Measurements from ENCODE around the gene KIF23. TPM values are rescaled to one million over a fixed set of nuclear protein-coding genes. Genes with fewer than 3 reads are reported as not detected.

Gene KIF23
- polyA plus RNA-seq, 1 donor (not counting 4 experiments of a cell fraction or from before 2014, with no cell fraction given) = 28.8 TPM

GRCh38 chr15:69398491-69398891, 15.7 kb upstream of the KIF23 start:
- TF ChIP-seq EZH2 (IDR thresholded peaks at IDR 0.05; ENCODE audit: low read length) = no peak
- TF ChIP-seq, protein P1, sequence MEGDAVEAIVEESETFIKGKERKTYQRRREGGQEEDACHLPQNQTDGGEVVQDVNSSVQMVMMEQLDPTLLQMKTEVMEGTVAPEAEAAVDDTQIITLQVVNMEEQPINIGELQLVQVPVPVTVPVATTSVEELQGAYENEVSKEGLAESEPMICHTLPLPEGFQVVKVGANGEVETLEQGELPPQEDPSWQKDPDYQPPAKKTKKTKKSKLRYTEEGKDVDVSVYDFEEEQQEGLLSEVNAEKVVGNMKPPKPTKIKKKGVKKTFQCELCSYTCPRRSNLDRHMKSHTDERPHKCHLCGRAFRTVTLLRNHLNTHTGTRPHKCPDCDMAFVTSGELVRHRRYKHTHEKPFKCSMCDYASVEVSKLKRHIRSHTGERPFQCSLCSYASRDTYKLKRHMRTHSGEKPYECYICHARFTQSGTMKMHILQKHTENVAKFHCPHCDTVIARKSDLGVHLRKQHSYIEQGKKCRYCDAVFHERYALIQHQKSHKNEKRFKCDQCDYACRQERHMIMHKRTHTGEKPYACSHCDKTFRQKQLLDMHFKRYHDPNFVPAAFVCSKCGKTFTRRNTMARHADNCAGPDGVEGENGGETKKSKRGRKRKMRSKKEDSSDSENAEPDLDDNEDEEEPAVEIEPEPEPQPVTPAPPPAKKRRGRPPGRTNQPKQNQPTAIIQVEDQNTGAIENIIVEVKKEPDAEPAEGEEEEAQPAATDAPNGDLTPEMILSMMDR (optimal IDR thresholded peaks at IDR 0.05 in 1 of 3, IDR thresholded peaks at IDR 0.05 in 1 of 3, conservative IDR thresholded peaks at IDR 0.05 in 1 of 3; ENCODE audit: extremely low read depth in 1 of 3, insufficient read depth in 2 of 3, low read length in 3 of 3) = no peak

DNA sequence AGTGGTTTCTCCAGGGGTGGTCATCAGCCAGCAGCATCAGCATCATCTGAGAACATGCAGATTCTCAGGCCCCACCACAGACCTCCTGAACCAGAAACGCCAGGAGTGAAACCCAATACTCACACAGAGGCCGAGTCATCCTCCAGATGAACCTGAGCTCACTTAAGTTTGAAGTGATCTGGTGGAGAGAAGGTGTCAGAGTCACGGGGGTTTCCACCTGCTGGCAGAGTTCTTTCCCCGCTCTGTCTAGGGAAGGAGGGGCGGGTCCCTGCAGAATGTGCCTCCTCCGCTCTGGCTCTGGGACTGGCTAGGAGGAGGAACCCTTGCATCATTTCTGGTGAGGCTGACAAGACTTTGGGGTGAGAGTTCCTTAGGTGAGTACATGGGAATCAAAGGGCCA, 13.3 kb upstream of the KIF23 start:
- Histone ChIP-seq H3K79me2 (ENCODE audit: control insufficient read depth, insufficient read depth, low read length) (no peaks in the 10 kb centered on the region), H4K20me1 (ENCODE audit: control insufficient read depth, extremely low read depth, insufficient read depth, low read length) (no peaks in the 10 kb centered on the region), H3K9ac (ENCODE audit: control insufficient read depth, extremely low read depth, insufficient read depth, low read length) (no peak overlapping the region), H3K9me3 (ENCODE audit: control insufficient read depth, low read depth, low read length) (no peaks in the 10 kb centered on the region), H3K27ac (ENCODE audit: control insufficient read depth, insufficient read depth, low read length) (no peak overlapping the region), H3K4me1 (ENCODE audit: control insufficient read depth, extremely low read depth, insufficient read depth, low read length) (peaks cover 4% of the 10 kb centered on the region), H3K4me2 (ENCODE audit: control insufficient read depth, extremely low read depth, insufficient read depth, low read depth, low read length) (no peak overlapping the region), H3K27me3 (ENCODE audit: control insufficient read depth, extremely low read depth, insufficient read depth, low read length) (no peaks in the 10 kb centered on the region), H3K9me1 (ENCODE audit: control insufficient read depth, extremely low read depth, insufficient read depth, low read length) (no peaks in the 10 kb centered on the region), H3K36me3 (ENCODE audit: control insufficient read depth in 2 of 2, extremely low read depth in 1 of 2, insufficient read depth in 2 of 2, low read length in 2 of 2) (no peaks in the 10 kb centered on the region), H3K4me3 (ENCODE audit: control insufficient read depth in 2 of 3, extremely low read depth in 1 of 3, insufficient read depth in 2 of 3, low read depth in 1 of 3, low read length in 3 of 3) (no peak overlapping the region), H2AFZ (ENCODE audit: control insufficient read depth, low read length) (no peak overlapping the region)
- dilution Hi-C loops (cut with MboI; ENCODE audit: extremely low pct_ligation_motif_present, low sequenced_read_pairs) = no loop called here
- TF ChIP-seq, protein P1 (optimal IDR thresholded peaks at IDR 0.05 in 1 of 3, IDR thresholded peaks at IDR 0.05 in 1 of 3, conservative IDR thresholded peaks at IDR 0.05 in 1 of 3; ENCODE audit: extremely low read depth in 1 of 3, insufficient read depth in 2 of 3, low read length in 3 of 3) = no peak
- no peak for TF ChIP-seq EZH2 (IDR thresholded peaks at IDR 0.05; ENCODE audit: low read length)
- DNase-seq (ENCODE audit: low read depth, low spot score) (no peak), FAIRE-seq (no peak)

More at GRCh38 chr15:69398491-69398891, 15.7 kb upstream of the KIF23 start:
- Histone ChIP-seq H3K4me1 (ENCODE audit: control insufficient read depth, extremely low read depth, insufficient read depth, low read length) (peaks cover 15% of the 10 kb centered on the region), H3K27me3 (ENCODE audit: control insufficient read depth, extremely low read depth, insufficient read depth, low read length) (no peaks in the 10 kb centered on the region), H3K79me2 (ENCODE audit: control insufficient read depth, insufficient read depth, low read length) (no peaks in the 10 kb centered on the region), H3K9me3 (ENCODE audit: control insufficient read depth, low read depth, low read length) (no peaks in the 10 kb centered on the region), H2AFZ (ENCODE audit: control insufficient read depth, low read length) (no peak overlapping the region), H3K4me3 (ENCODE audit: control insufficient read depth in 2 of 3, extremely low read depth in 1 of 3, insufficient read depth in 2 of 3, low read depth in 1 of 3, low read length in 3 of 3) (no peak overlapping the region), H3K4me2 (ENCODE audit: control insufficient read depth, extremely low read depth, insufficient read depth, low read depth, low read length) (no peak overlapping the region), H3K9ac (ENCODE audit: control insufficient read depth, extremely low read depth, insufficient read depth, low read length) (no peak overlapping the region), H4K20me1 (ENCODE audit: control insufficient read depth, extremely low read depth, insufficient read depth, low read length) (no peaks in the 10 kb centered on the region), H3K9me1 (ENCODE audit: control insufficient read depth, extremely low read depth, insufficient read depth, low read length) (no peaks in the 10 kb centered on the region), H3K36me3 (ENCODE audit: control insufficient read depth in 2 of 2, extremely low read depth in 1 of 2, insufficient read depth in 2 of 2, low read length in 2 of 2) (no peaks in the 10 kb centered on the region), H3K27ac (ENCODE audit: control insufficient read depth, insufficient read depth, low read length) (no peak overlapping the region)
- no peak for DNase-seq (ENCODE audit: low read depth, low spot score)
- FAIRE-seq = no peak
- dilution Hi-C loops (cut with MboI; ENCODE audit: extremely low pct_ligation_motif_present, low sequenced_read_pairs) = no loop called here
